Measurements from ENCODE around the gene PPP1R1B.
"Not testable (repeated sequence)": the region's sequence is repeated elsewhere in the genome, so short reads cannot be mapped to it uniquely, and the experiment has no call there.

PPP1R1B gene

GRCh38 chr17:39626171-39627046, at the start of gene PPP1R1B:
PPP1R1B (plus strand) TSS chr17:39626952; CDS start chr17:39627393, 441 bp downstream.
- Histone ChIP-seq H3K9ac (ENCODE audit: low read length) (peak within 1 kb of the TSS; percentile 38), H3K36me3 (ENCODE audit: control insufficient read depth, insufficient read depth, low read length) (no peaks in the 10 kb centered on the region), H3K27me3 (ENCODE audit: control insufficient read depth, insufficient read depth, low read length) (peaks cover 32% of the 10 kb centered on the region), H3K4me1 (ENCODE audit: control insufficient read depth, insufficient read depth, low read length) (peaks cover 3% of the 10 kb centered on the region), H3K4me3 (ENCODE audit: low read length) (peak within 1 kb of the TSS; percentile 41), H3K27ac (ENCODE audit: low read depth, low read length) (peak within 1 kb of the TSS; percentile 24)

- no peaks in the 10 kb centered on the region for H3K36me3 ChIP-seq (ENCODE audit: control insufficient read depth, insufficient read depth, low read length)
- no peak overlapping the region for H3K27ac ChIP-seq (ENCODE audit: low read depth, low read length)
- H3K4me1 ChIP-seq (ENCODE audit: control insufficient read depth, insufficient read depth, low read length): no peaks in the 10 kb centered on the region
- H3K27me3 ChIP-seq (ENCODE audit: control insufficient read depth, insufficient read depth, low read length): no peaks in the 10 kb centered on the region
- H3K9ac ChIP-seq (ENCODE audit: low read length): no peak overlapping the region
- no peak overlapping the region for H3K4me3 ChIP-seq (ENCODE audit: low read length)
These were observed 48.5 kb upstream of the PPP1R1B start for GRCh38 chr17:39578272-39578671.

- Histone ChIP-seq H3K27me3 (ENCODE audit: control insufficient read depth, insufficient read depth, low read length) (no peaks in the 10 kb centered on the region), H3K9ac (ENCODE audit: low read length) (no peak overlapping the region), H3K4me1 (ENCODE audit: control insufficient read depth, insufficient read depth, low read length) (no peaks in the 10 kb centered on the region), H3K36me3 (ENCODE audit: control insufficient read depth, insufficient read depth, low read length) (no peaks in the 10 kb centered on the region), H3K4me3 (ENCODE audit: low read length) (no peak overlapping the region), H3K27ac (ENCODE audit: low read depth, low read length) (no peak overlapping the region)
These were observed 47.3 kb upstream of the PPP1R1B start for GRCh38 chr17:39579318-39580081.

GRCh38 chr17:39580082-39580468, 46.7 kb upstream of the PPP1R1B start:
- H3K9ac ChIP-seq (ENCODE audit: low read length): no peak overlapping the region
- no peaks in the 10 kb centered on the region for H3K4me1 ChIP-seq (ENCODE audit: control insufficient read depth, insufficient read depth, low read length)
- no peaks in the 10 kb centered on the region for H3K27me3 ChIP-seq (ENCODE audit: control insufficient read depth, insufficient read depth, low read length)
- no peak overlapping the region for H3K4me3 ChIP-seq (ENCODE audit: low read length)
- H3K36me3 ChIP-seq (ENCODE audit: control insufficient read depth, insufficient read depth, low read length): no peaks in the 10 kb centered on the region
- H3K27ac ChIP-seq (ENCODE audit: low read depth, low read length): no peak overlapping the region

GRCh38 chr17:39581071-39581758, 45.5 kb upstream of the PPP1R1B start:
- H3K27ac ChIP-seq (ENCODE audit: low read depth, low read length): no peak overlapping the region
- H3K4me3 ChIP-seq (ENCODE audit: low read length): no peak overlapping the region
- no peaks in the 10 kb centered on the region for H3K27me3 ChIP-seq (ENCODE audit: control insufficient read depth, insufficient read depth, low read length)
- no peak overlapping the region for H3K9ac ChIP-seq (ENCODE audit: low read length)
- H3K4me1 ChIP-seq (ENCODE audit: control insufficient read depth, insufficient read depth, low read length): no peaks in the 10 kb centered on the region
- H3K36me3 ChIP-seq (ENCODE audit: control insufficient read depth, insufficient read depth, low read length): no peaks in the 10 kb centered on the region

GRCh38 chr17:39581759-39582085, 45.0 kb upstream of the PPP1R1B start:
- H3K4me1 ChIP-seq (ENCODE audit: control insufficient read depth, insufficient read depth, low read length): no peaks in the 10 kb centered on the region
- no peak overlapping the region for H3K27ac ChIP-seq (ENCODE audit: low read depth, low read length)
- H3K27me3 ChIP-seq (ENCODE audit: control insufficient read depth, insufficient read depth, low read length): no peaks in the 10 kb centered on the region
- no peak overlapping the region for H3K9ac ChIP-seq (ENCODE audit: low read length)
- H3K36me3 ChIP-seq (ENCODE audit: control insufficient read depth, insufficient read depth, low read length): no peaks in the 10 kb centered on the region
- no peak overlapping the region for H3K4me3 ChIP-seq (ENCODE audit: low read length)

- Histone ChIP-seq H3K27me3 (ENCODE audit: control insufficient read depth, insufficient read depth, low read length) (no peaks in the 10 kb centered on the region), H3K4me1 (ENCODE audit: control insufficient read depth, insufficient read depth, low read length) (no peaks in the 10 kb centered on the region), H3K4me3 (ENCODE audit: low read length) (no peak overlapping the region), H3K36me3 (ENCODE audit: control insufficient read depth, insufficient read depth, low read length) (no peaks in the 10 kb centered on the region), H3K27ac (ENCODE audit: low read depth, low read length) (no peak overlapping the region), H3K9ac (ENCODE audit: low read length) (no peak overlapping the region)
These were observed 44.1 kb upstream of the PPP1R1B start for GRCh38 chr17:39582658-39583057.

- not testable (repeated sequence) for H3K4me3 ChIP-seq (ENCODE audit: low read length); H3K9ac ChIP-seq (ENCODE audit: low read length); H3K27ac ChIP-seq (ENCODE audit: low read depth, low read length); H3K4me1 ChIP-seq (ENCODE audit: control insufficient read depth, insufficient read depth, low read length); H3K36me3 ChIP-seq (ENCODE audit: control insufficient read depth, insufficient read depth, low read length)
- peaks cover 13% of the 10 kb centered on the region for H3K27me3 ChIP-seq (ENCODE audit: control insufficient read depth, insufficient read depth, low read length)
These were observed 36.6 kb upstream of the PPP1R1B start for GRCh38 chr17:39590180-39590579.

- Histone ChIP-seq H3K9ac (ENCODE audit: low read length) (no peak overlapping the region), H3K27ac (ENCODE audit: low read depth, low read length) (no peak overlapping the region)
These were observed 34.5 kb upstream of the PPP1R1B start for GRCh38 chr17:39591958-39592954.

GRCh38 chr17:39593371-39593770, 33.4 kb upstream of the PPP1R1B start:
- Histone ChIP-seq H3K9ac (ENCODE audit: low read length) (no peak overlapping the region), H3K36me3 (ENCODE audit: control insufficient read depth, insufficient read depth, low read length) (no peaks in the 10 kb centered on the region), H3K27ac (ENCODE audit: low read depth, low read length) (no peak overlapping the region), H3K4me3 (ENCODE audit: low read length) (no peak overlapping the region), H3K27me3 (ENCODE audit: control insufficient read depth, insufficient read depth, low read length) (peaks cover 36% of the 10 kb centered on the region), H3K4me1 (ENCODE audit: control insufficient read depth, insufficient read depth, low read length) (no peaks in the 10 kb centered on the region)

More at GRCh38 chr17:39591958-39592954, 34.5 kb upstream of the PPP1R1B start:
- Histone ChIP-seq H3K4me1 (ENCODE audit: control insufficient read depth, insufficient read depth, low read length) (no peaks in the 10 kb centered on the region), H3K27me3 (ENCODE audit: control insufficient read depth, insufficient read depth, low read length) (peaks cover 30% of the 10 kb centered on the region), H3K4me3 (ENCODE audit: low read length) (no peak overlapping the region), H3K36me3 (ENCODE audit: control insufficient read depth, insufficient read depth, low read length) (no peaks in the 10 kb centered on the region)

GRCh38 chr17:39595294-39595693, 31.5 kb upstream of the PPP1R1B start:
- H3K36me3 ChIP-seq (ENCODE audit: control insufficient read depth, insufficient read depth, low read length): no peaks in the 10 kb centered on the region
- peaks cover 49% of the 10 kb centered on the region for H3K27me3 ChIP-seq (ENCODE audit: control insufficient read depth, insufficient read depth, low read length)
- H3K4me1 ChIP-seq (ENCODE audit: control insufficient read depth, insufficient read depth, low read length): no peaks in the 10 kb centered on the region

More at GRCh38 chr17:39595294-39595693, 31.5 kb upstream of the PPP1R1B start:
- Histone ChIP-seq H3K4me3 (ENCODE audit: low read length) (no peak overlapping the region), H3K9ac (ENCODE audit: low read length) (no peak overlapping the region), H3K27ac (ENCODE audit: low read depth, low read length) (no peak overlapping the region)
